ENCODE measurements around the gene NDUFB10.

Gene NDUFB10

DNA sequence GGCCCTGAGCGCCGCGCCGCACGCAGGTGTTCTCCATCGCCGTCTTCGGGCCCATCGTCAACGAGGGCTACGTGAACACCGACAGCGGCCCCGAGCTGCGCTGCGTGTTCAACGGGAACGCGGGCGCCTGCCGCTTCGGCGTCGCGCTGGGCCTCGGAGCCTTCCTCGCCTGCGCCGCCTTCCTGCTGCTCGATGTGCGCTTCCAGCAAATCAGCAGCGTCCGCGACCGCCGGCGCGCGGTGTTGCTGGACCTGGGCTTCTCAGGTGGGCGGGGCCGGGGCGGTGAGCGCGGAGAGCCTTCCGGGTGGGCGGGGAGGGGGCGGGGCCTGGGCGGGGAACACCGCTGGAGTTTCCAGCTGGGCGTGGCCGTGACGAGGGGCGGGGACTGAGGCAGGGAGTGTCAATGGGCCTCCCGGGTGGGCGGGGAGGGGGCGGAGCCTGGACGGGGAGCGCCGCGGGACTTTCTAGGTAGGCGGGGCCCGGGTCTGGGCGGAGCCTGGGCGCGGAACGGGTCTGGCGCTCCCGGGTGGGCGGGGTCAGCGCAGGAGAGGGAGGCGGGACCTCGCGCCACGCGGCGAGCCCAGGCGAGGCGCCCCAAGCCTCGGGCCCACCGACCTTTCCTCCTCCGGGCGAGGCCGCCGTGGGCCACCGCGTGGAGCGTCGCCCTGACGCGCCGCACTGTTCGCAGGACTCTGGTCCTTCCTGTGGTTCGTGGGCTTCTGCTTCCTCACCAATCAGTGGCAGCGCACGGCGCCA lies 32.8 kb downstream of the NDUFB10 start:
- TF ChIP-seq NFRKB (IDR thresholded peaks at IDR 0.05) (no peak), CTBP1 (IDR thresholded peaks at IDR 0.05; ENCODE audit: borderline replicate concordance) (no peak), ELF4 (IDR thresholded peaks at IDR 0.05) (no peak), FOXK2 (IDR thresholded peaks at IDR 0.05) (no peak), SP1 (IDR thresholded peaks at IDR 0.05) (no peak), L3MBTL2 (conservative IDR thresholded peaks at IDR 0.05) (peak; percentile 66), ZNF384 (IDR thresholded peaks at IDR 0.05) (no peak)
- TF ChIP-seq, protein P1, sequence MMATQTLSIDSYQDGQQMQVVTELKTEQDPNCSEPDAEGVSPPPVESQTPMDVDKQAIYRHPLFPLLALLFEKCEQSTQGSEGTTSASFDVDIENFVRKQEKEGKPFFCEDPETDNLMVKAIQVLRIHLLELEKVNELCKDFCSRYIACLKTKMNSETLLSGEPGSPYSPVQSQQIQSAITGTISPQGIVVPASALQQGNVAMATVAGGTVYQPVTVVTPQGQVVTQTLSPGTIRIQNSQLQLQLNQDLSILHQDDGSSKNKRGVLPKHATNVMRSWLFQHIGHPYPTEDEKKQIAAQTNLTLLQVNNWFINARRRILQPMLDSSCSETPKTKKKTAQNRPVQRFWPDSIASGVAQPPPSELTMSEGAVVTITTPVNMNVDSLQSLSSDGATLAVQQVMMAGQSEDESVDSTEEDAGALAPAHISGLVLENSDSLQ (IDR thresholded peaks at IDR 0.05): no peak
- DNase-seq (ENCODE audit: extremely low spot score): peak; percentile 98
- ChIA-PET POLR2A (interaction anchor here (1.5 to 3.3 kb wide), 2 partner anchors 16 to 27 kb away, joined by 6 to 15 read pairs; partner anchors contain the start of gene RPS2), CTCF (interaction anchor here (0.9 kb wide), 1 partner anchor 24 kb away, joined by 3 read pairs; no protein-coding TSS in a partner anchor)

DNA sequence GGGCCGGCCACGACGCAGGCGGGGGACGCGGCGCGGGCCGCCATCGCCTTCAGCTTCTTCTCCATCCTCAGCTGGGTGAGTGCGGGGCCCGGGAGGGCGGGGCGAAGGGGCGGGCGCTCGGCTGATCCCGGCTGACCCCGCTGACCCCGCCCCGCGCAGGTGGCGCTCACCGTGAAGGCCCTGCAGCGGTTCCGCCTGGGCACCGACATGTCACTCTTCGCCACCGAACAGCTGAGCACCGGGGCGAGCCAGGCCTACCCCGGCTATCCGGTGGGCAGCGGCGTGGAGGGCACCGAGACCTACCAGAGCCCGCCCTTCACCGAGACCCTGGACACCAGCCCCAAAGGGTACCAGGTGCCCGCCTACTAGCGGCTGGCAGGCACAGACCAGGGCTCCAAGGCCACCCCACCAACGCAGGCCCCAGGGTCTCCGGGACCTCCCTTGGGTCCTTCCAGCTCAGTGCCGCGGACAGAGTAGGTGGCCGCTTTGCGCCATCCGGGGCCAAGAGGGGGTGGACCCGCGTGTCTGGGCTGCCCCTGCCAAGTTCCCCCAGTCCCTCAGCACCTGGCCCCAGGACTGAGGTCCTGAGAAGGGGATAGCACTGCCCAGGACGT lies 33.5 kb downstream of the NDUFB10 start:
- no peak for DNase-seq (ENCODE audit: extremely low spot score)
- CTCF ChIA-PET: interaction anchor here (0.9 to 3.6 kb wide), 2 partner anchors 11 to 24 kb away, joined by 3 to 13 read pairs; no protein-coding TSS in a partner anchor
- TF ChIP-seq CTBP1 (IDR thresholded peaks at IDR 0.05; ENCODE audit: borderline replicate concordance) (no peak), FOXA1 (IDR thresholded peaks at IDR 0.05) (no peak), BHLHE40 (IDR thresholded peaks at IDR 0.05; ENCODE audit: borderline replicate concordance) (no peak), SP1 (IDR thresholded peaks at IDR 0.05) (no peak), ZNF384 (IDR thresholded peaks at IDR 0.05) (no peak), ARNT (IDR thresholded peaks at IDR 0.05) (no peak), FOXK2 (IDR thresholded peaks at IDR 0.05) (no peak), LEF1 (IDR thresholded peaks at IDR 0.05; ENCODE audit: borderline replicate concordance) (no peak), SUZ12 (IDR thresholded peaks at IDR 0.05) (no peak), HDGF (IDR thresholded peaks at IDR 0.05; ENCODE audit: borderline replicate concordance) (no peak), L3MBTL2 (conservative IDR thresholded peaks at IDR 0.05) (no peak), NFRKB (IDR thresholded peaks at IDR 0.05) (no peak), TARDBP (IDR thresholded peaks at IDR 0.05) (no peak), ELF4 (IDR thresholded peaks at IDR 0.05) (no peak), FOXM1 (IDR thresholded peaks at IDR 0.05; ENCODE audit: borderline replicate concordance) (no peak)
- TF ChIP-seq, protein P1 (IDR thresholded peaks at IDR 0.05): no peak
- POLR2A ChIA-PET: interaction anchor here (1.5 to 3.3 kb wide), 2 partner anchors 15 to 28 kb away, joined by 6 to 15 read pairs; partner anchors contain the start of gene RPS2

DNA sequence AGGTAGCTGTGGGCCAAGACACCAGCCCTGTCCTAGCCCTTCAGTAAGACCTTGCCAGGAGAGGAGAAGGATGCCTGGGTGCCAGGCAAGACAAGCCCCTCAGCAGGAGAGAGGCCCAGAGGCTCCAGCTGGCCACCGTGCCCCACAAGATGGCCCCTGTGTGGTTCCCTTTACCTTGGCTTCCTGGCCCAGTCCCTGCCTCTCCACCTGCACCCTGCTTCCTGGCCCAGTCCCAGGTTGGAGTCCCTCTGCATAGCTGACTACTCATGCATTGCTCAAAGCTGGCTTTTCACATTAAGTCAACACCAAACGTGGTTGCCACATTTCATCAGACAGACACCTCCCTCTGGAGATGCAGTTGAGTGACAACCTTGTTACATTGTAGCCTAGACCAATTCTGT lies 34.4 kb downstream of the NDUFB10 start:
- CTCF ChIA-PET: interaction anchor here (0.6 to 3.6 kb wide), 4 partner anchors 10 to 128 kb away, joined by 3 to 13 read pairs (median 5); no protein-coding TSS in a partner anchor
- TF ChIP-seq, protein P1 (IDR thresholded peaks at IDR 0.05): no peak
- TF ChIP-seq TARDBP (IDR thresholded peaks at IDR 0.05): no peak
- no peak for TF ChIP-seq FOXA1 (IDR thresholded peaks at IDR 0.05)
- TF ChIP-seq CTBP1 (IDR thresholded peaks at IDR 0.05; ENCODE audit: borderline replicate concordance): no peak
- TF ChIP-seq ELF4 (IDR thresholded peaks at IDR 0.05): no peak
- TF ChIP-seq SUZ12 (IDR thresholded peaks at IDR 0.05): no peak
- no peak for TF ChIP-seq FOXM1 (IDR thresholded peaks at IDR 0.05; ENCODE audit: borderline replicate concordance)
- no peak for TF ChIP-seq LEF1 (IDR thresholded peaks at IDR 0.05; ENCODE audit: borderline replicate concordance)
- TF ChIP-seq FOXK2 (IDR thresholded peaks at IDR 0.05): no peak
- no peak for TF ChIP-seq NFRKB (IDR thresholded peaks at IDR 0.05)
- TF ChIP-seq SP1 (IDR thresholded peaks at IDR 0.05): no peak
- TF ChIP-seq ZNF384 (IDR thresholded peaks at IDR 0.05): no peak
- no peak for TF ChIP-seq L3MBTL2 (conservative IDR thresholded peaks at IDR 0.05)
- TF ChIP-seq BHLHE40 (IDR thresholded peaks at IDR 0.05; ENCODE audit: borderline replicate concordance): no peak
- no peak for TF ChIP-seq ARNT (IDR thresholded peaks at IDR 0.05)
- TF ChIP-seq HDGF (IDR thresholded peaks at IDR 0.05; ENCODE audit: borderline replicate concordance): no peak
- POLR2A ChIA-PET: interaction anchor here (1.0 kb wide), 2 partner anchors 8 to 10 kb away, joined by 3 read pairs; no protein-coding TSS in a partner anchor
- DNase-seq (ENCODE audit: extremely low spot score): no peak

DNA sequence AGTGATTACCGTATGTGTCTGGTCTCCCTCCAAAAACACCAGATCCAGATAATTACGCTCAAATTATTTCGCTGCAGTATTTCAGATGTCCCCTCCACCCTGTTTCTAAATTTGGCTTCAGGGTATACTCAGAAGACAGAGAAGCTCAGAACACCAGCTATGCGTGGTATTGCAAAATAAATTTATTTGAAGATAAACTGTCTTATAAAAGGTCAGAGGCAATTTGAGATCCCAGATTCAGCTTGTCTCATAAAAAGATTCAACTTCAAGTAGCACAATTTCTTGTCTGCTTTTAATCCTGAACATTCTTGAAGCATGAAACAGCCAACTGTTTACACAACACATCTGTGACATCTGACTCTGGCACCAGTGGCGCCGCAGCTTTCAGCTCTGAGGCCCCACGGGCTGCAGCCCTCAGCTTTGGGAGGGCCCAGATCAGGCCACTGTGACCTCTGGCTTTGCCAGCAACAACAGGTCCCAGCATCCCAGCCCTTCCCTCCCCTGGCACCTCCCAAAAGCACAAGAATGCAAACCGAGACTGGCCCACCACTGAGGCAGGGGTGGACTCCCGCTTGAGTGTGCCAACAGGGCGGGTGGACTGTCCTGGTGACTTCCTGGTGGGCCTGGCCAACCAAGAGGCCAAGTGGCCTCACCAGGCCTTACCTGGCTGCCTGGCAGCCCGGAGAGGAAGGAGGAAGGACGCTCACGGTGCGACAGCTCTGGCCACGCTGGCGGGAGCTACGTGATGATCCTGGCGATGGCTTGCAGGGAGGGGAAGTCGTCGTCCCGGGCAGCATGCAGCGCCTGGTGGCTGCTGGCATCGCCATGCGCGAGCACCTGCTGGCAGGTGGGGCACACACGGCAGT lies 38.4 kb downstream of the NDUFB10 start:
- CTCF ChIA-PET: interaction anchor here (0.8 kb wide), 1 partner anchor 19 kb away, joined by 4 read pairs; no protein-coding TSS in a partner anchor
- no peak for TF ChIP-seq LEF1 (IDR thresholded peaks at IDR 0.05; ENCODE audit: borderline replicate concordance)
- no peak for TF ChIP-seq TARDBP (IDR thresholded peaks at IDR 0.05)
- TF ChIP-seq, protein P1 (IDR thresholded peaks at IDR 0.05): no peak
- no peak for TF ChIP-seq HDGF (IDR thresholded peaks at IDR 0.05; ENCODE audit: borderline replicate concordance)
- TF ChIP-seq CTBP1 (IDR thresholded peaks at IDR 0.05; ENCODE audit: borderline replicate concordance): no peak
- no peak for TF ChIP-seq SUZ12 (IDR thresholded peaks at IDR 0.05)
- no peak for TF ChIP-seq FOXA1 (IDR thresholded peaks at IDR 0.05)
- TF ChIP-seq NFRKB (IDR thresholded peaks at IDR 0.05): no peak
- TF ChIP-seq FOXK2 (IDR thresholded peaks at IDR 0.05): no peak
- TF ChIP-seq BHLHE40 (IDR thresholded peaks at IDR 0.05; ENCODE audit: borderline replicate concordance): no peak
- TF ChIP-seq ELF4 (IDR thresholded peaks at IDR 0.05): no peak
- TF ChIP-seq FOXM1 (IDR thresholded peaks at IDR 0.05; ENCODE audit: borderline replicate concordance): no peak
- no peak for TF ChIP-seq L3MBTL2 (conservative IDR thresholded peaks at IDR 0.05)
- TF ChIP-seq ZNF384 (IDR thresholded peaks at IDR 0.05): no peak
- no peak for TF ChIP-seq SP1 (IDR thresholded peaks at IDR 0.05)
- TF ChIP-seq ARNT (IDR thresholded peaks at IDR 0.05): no peak
- POLR2A ChIA-PET: interaction anchor here (0.8 to 2.5 kb wide), 3 partner anchors 9 to 33 kb away, joined by 3 to 8 read pairs (median 3); partner anchors contain the start of gene RPS2
- DNase-seq (ENCODE audit: extremely low spot score): no peak

All from HEK293T (cell line).